Muscle layer of duodenum (tissue), 2 donors: Measurements from ENCODE around the gene OBSCN.
"Not testable (repeated sequence)": the region's sequence is repeated elsewhere in the genome, so short reads cannot be mapped to it uniquely, and the experiment has no call there.

ENCODE experiments used
- H3K27ac ChIP-seq: one replicate; pipeline ENCODE4 v1.7.0; 2013; ENCODE audit warnings: mild to moderate bottlenecking, low read length
- H3K27me3 ChIP-seq: one replicate; pipeline ENCODE4 v1.7.0; 2013; ENCODE audit warnings: low read depth, mild to moderate bottlenecking, control low read depth, low read length
- H3K36me3 ChIP-seq, 2 donors: one replicate each; pipeline ENCODE4 v1.7.0; 2013; ENCODE audit warnings: low read length in 2 of 2, control low read depth in 1 of 2, mild to moderate bottlenecking in 1 of 2; ENCODE audit not compliant: insufficient read depth in 2 of 2, control insufficient read depth in 1 of 2
- H3K4me1 ChIP-seq, 2 donors: one replicate each; pipeline ENCODE4 v1.7.0; 2013; ENCODE audit warnings: low read length in 2 of 2, mild to moderate bottlenecking in 2 of 2, control low read depth in 1 of 2, moderate library complexity in 1 of 2; ENCODE audit not compliant: insufficient read depth in 2 of 2, control insufficient read depth in 1 of 2
- H3K4me3 ChIP-seq, 2 donors: one replicate each; pipeline ENCODE4 v1.7.0; 2013; ENCODE audit warnings: low read length in 2 of 2, low read depth in 1 of 2, mild to moderate bottlenecking in 1 of 2
- H3K9me3 ChIP-seq, 2 donors: one replicate each; pipeline ENCODE4 v1.7.0; 2013; ENCODE audit warnings: low read length in 2 of 2, control low read depth in 1 of 2, mild to moderate bottlenecking in 1 of 2; ENCODE audit not compliant: control insufficient read depth in 1 of 2
- donor health status: healthy.

OBSCN gene

GRCh38 chr1:228173528-228174481 is 34.0 kb upstream of the OBSCN start:
- Histone ChIP-seq H3K4me3 (peak overlapping the region in 1 of 2 donors; percentile 42), H3K4me1 (peaks cover 0 to 14% of the 10 kb centered on the region in 2 donors)
- not testable (repeated sequence) for H3K9me3 ChIP-seq, H3K27ac ChIP-seq, H3K36me3 ChIP-seq, H3K27me3 ChIP-seq

DNA sequence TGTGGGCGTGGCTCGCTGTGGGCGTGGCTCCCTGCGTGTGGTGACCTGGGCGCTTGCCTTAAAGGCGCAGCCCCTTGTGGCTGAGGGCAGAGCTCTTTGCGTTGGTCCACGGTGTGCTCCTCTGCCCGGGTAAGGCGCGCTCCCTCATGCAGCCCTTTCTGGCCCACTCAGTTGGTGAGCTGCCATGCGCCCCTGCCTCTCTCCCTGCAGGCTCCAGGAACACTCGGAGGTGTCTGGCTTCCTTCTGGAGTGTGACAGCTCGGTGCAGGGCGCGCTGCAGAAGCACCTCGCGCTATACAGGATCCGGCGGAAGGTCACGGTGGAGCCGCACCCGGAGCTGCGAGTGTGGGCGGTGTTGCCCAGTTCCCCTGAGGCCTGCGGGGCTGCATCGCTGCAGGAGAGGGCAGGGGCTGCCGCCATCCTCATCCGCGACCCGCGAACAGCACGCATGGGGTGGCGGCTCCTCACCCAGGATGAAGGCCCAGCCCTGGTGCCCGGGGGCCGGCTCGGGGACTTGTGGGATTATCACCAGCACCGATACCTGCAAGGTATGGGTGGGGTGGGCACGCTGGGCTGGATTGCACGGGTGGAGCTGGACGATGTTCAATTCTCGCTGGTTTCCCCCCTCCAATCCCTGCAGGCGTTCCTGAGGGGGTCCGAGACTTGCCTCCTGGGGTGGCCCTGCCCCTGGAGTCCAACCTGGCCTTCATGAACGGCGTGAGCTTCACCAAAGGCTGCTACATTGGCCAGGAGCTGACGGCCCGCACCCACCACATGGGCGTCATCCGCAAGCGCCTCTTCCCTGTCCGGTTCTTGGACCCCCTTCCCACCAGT is 33.1 kb upstream of the OBSCN start:
- H3K27me3 ChIP-seq, result no peaks in the 10 kb centered on the region
- H3K9me3 ChIP-seq, result no peaks in the 10 kb centered on the region
- no peak overlapping the region for H3K27ac ChIP-seq
- peaks cover 0 to 14% of the 10 kb centered on the region in 2 donors for H3K4me1 ChIP-seq
- H3K4me3 ChIP-seq, result peak overlapping the region in 1 of 2 donors; percentile 42
- H3K36me3 ChIP-seq, result peaks cover 0 to 9% of the 10 kb centered on the region in 2 donors

- Histone ChIP-seq H3K4me3 (peak overlapping the region in 1 of 2 donors; percentile 42), H3K27ac (no peak overlapping the region), H3K36me3 (peaks cover 0 to 9% of the 10 kb centered on the region in 2 donors), H3K4me1 (peaks cover 0 to 14% of the 10 kb centered on the region in 2 donors), H3K27me3 (no peaks in the 10 kb centered on the region), H3K9me3 (no peaks in the 10 kb centered on the region)
Measured at GRCh38 chr1:228175316-228176023, 32.4 kb upstream of the OBSCN start.

DNA sequence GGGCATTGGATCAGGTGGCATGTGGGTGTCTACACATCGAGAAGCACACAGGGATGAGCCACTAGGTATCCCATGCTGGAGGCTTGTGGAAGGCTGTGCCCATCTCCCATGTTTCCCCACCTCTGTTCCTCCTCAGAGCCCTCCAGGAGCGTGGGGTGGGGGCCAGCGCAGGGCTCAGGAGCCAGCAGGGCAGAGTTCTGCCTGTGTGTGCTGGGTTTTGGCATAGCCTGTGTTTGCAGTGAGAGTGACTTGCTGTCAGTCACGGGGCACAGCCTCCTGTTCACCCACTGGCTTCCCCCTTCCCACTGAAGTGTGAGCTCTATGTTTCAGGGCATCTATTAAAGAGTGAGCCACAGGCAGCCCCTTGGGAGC is 31.8 kb upstream of the OBSCN start:
- Histone ChIP-seq H3K4me1 (peaks cover 0 to 14% of the 10 kb centered on the region in 2 donors), H3K36me3 (peaks cover 0 to 9% of the 10 kb centered on the region in 2 donors), H3K4me3 (no peak overlapping the region), H3K9me3 (no peaks in the 10 kb centered on the region), H3K27ac (no peak overlapping the region), H3K27me3 (no peaks in the 10 kb centered on the region)

DNA sequence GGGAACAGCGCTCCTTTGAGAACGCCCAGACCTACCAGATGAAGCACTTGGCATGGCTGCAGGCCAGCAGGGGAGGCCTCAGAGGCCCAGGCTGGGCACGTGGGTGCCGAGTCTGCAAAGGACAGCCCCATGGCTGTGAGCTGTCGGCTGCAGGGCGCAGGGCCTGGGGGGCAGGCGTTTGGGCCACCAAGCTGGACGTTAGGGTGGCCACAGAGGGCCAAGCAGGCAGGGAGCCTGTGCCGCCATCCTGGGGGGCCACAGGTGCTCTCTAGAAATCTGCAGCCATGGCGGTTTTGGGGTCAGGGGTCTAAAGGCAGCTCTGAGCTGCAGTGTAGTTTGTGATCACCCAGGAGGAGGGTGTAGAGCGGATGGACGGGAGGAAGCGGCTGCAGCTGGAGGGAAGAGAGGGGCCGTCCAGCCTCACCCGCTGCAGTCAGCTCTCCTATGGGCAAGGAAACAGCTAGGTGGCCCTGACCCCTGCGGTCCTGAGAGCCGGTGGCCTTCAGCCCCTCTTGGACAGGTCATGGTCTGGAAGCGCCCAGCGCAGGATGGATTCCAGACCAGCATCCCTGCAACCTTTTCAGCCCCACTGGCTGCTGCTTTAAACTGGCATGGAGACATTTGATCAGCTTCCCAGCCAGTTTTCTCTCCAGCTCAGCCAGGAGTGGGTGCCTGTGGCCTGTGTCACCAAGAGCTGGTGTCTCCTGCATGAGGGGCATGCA is 31.2 kb upstream of the OBSCN start:
- Histone ChIP-seq H3K36me3 (peaks cover 0 to 9% of the 10 kb centered on the region in 2 donors), H3K27ac (no peak overlapping the region), H3K4me1 (peaks cover 0 to 14% of the 10 kb centered on the region in 2 donors), H3K4me3 (no peak overlapping the region), H3K9me3 (no peaks in the 10 kb centered on the region), H3K27me3 (no peaks in the 10 kb centered on the region)

DNA sequence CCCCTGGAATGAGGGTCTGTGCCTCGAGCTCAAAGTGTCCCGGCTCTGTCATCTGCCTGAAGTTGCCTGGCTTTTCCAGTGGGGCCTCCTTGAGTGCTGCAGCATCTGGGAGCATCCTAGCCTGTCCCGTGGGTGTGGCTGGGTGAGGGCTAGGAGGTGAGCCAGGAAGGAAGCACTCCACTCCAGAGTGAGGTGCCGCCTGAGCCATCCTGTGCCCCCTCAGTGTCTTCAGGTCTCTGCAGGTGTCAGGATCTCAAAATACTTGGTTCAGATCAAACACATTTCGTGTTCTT is 30.7 kb upstream of the OBSCN start:
- Histone ChIP-seq H3K4me3 (no peak overlapping the region), H3K27me3 (no peaks in the 10 kb centered on the region), H3K9me3 (no peaks in the 10 kb centered on the region), H3K4me1 (peaks cover 0 to 14% of the 10 kb centered on the region in 2 donors), H3K36me3 (peaks cover 0 to 9% of the 10 kb centered on the region in 2 donors), H3K27ac (no peak overlapping the region)

DNA sequence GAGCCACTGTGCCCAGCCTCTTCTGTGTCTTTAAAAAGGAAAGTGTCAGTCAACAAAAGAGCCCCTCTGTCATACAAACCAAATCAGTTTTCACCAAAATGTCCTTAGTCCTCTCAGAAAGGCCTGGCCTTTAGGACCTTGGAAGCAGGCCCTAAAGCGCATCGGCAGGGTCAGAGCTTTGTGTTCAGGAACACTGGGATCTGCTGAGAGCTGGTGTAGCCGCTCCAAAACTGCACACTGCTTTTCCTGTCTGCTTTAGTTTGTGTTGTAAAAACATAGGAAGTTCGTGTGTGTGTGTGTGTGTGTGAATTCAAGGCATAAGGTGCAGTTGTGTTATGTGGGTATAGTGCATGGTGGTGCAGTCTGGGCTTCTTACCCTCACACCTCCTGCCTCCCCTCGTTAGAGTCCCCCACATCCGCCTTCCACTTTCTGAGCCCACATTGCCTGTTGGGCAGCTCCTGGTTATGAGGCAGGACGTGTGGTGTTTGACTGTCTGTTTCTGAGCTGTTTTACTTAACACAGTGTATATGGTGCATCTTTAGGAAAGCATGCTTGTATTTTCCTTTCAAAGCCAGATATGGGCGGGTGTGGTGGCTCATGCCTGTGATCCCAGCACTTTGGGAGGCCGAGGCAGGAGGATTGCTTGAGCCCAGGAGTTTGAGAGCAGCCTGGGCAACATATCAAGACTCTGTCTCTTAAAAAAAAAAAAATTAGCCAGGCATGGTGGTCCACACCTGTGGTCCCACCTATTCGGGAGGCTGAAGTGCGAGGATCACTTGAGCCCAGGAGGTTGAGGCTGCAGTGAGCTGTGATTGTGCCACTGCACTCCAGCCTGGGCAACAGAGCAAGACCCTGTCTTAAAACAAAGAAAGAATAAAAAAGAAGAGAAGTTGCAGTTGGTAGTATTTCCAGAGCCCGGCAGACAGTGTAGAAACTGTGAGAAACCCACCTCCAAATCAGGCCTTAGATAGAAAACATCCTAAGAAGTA is 29.8 kb upstream of the OBSCN start:
- Histone ChIP-seq H3K9me3 (no peaks in the 10 kb centered on the region), H3K36me3 (peaks cover 0 to 9% of the 10 kb centered on the region in 2 donors), H3K27ac (no peak overlapping the region), H3K4me1 (peaks cover 0 to 14% of the 10 kb centered on the region in 2 donors), H3K4me3 (no peak overlapping the region), H3K27me3 (no peaks in the 10 kb centered on the region)

DNA sequence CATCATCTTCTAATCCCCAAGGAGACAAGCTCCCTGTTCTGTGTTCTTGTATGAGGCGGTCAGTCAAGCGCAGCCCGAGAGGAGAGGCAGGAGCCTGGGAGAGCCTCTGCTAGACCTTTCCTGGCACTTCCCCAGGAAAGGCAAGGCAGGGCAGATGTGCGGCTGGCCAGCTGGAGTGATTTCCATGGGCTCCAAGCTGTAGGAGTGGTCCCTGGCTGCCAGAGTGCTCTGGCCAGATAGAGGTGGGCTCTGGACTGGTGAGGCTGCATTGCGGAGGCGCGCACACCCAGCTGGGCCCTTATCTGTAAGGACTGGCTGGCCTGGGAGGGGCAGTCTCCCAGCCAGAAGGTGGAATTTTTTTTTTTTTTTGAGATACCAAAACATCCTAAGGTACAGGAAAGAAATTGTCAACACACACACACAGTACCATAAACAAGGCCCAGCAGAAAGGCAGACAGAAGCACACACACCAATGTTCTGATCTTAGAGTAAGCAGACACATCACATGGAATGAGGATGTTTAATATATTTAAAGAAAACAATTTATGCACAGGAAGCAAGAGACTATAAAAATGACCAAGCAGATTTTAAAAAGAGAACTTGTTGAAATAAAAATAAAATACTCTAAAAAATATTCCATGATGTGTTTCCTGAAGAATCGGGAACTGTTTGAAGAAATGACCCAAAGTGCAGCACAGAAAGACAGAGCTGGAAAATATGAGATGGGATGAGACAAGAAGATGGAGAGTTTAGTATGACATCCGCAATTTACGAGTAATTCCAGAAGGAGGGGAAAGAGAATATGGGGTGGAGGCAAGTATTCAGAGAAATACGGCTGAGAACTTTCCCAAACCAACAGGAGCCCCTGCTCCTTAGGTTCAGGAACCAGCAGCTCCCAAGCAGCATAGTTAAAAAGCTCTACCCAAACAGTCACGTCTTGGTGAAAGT is 28.8 kb upstream of the OBSCN start:
- H3K27me3 ChIP-seq, result no peaks in the 10 kb centered on the region
- H3K27ac ChIP-seq, result peak overlapping the region; percentile 16
- H3K4me1 ChIP-seq, result peaks cover 0 to 14% of the 10 kb centered on the region in 2 donors
- no peaks in the 10 kb centered on the region for H3K9me3 ChIP-seq
- no peak overlapping the region for H3K4me3 ChIP-seq
- peaks cover 0 to 9% of the 10 kb centered on the region in 2 donors for H3K36me3 ChIP-seq

- Histone ChIP-seq H3K27ac (no peak overlapping the region), H3K36me3 (peaks cover 0 to 4% of the 10 kb centered on the region in 2 donors), H3K9me3 (no peaks in the 10 kb centered on the region), H3K4me1 (peaks cover 0 to 10% of the 10 kb centered on the region in 2 donors), H3K4me3 (no peak overlapping the region), H3K27me3 (no peaks in the 10 kb centered on the region)
Measured at GRCh38 chr1:228180271-228180958, 27.4 kb upstream of the OBSCN start.
